H9 (cell line): ENCODE data around the gene GARNL3. TPM values are rescaled to one million over a fixed set of nuclear protein-coding genes. Genes with fewer than 3 reads are reported as not detected.

Experiments used
- DNase-seq: peaks from one replicate; pipeline ENCODE4 v3.0.0-alpha.2; 2017
- H2AFZ ChIP-seq: one replicate; pipeline ENCODE4 v1.6.1; 2013; ENCODE audit warnings: mild to moderate bottlenecking, low read length, control low read depth, moderate library complexity
- H2AK5ac ChIP-seq: 2 replicates; pipeline ENCODE4 v1.6.1; 2013; ENCODE audit warnings: low read length, control low read depth, mixed read lengths; ENCODE audit not compliant: insufficient read length
- H2BK120ac ChIP-seq: one replicate; pipeline ENCODE4 v1.6.1; 2013; ENCODE audit warnings: low read depth, mild to moderate bottlenecking, low read length, control low read depth, inconsistent platforms; ENCODE audit not compliant: poor library complexity, severe bottlenecking
- H2BK12ac ChIP-seq: 2 replicates; pipeline ENCODE4 v1.6.1; 2013; ENCODE audit warnings: low read length, control low read depth, mixed read lengths, low read depth; ENCODE audit not compliant: insufficient read length
- H2BK15ac ChIP-seq: 2 replicates; pipeline ENCODE4 v1.6.1; 2013; ENCODE audit warnings: low read depth, low read length, control low read depth
- H2BK20ac ChIP-seq: one replicate; pipeline ENCODE4 v1.6.1; 2013; ENCODE audit warnings: low read depth, mild to moderate bottlenecking, low read length, control low read depth, inconsistent platforms; ENCODE audit not compliant: poor library complexity, severe bottlenecking
- H2BK5ac ChIP-seq: 2 replicates; pipeline ENCODE4 v1.6.1; 2013; ENCODE audit warnings: low read length, control low read depth, mixed read lengths; ENCODE audit not compliant: insufficient read length
- H3K14ac ChIP-seq: 2 replicates; pipeline ENCODE4 v1.6.1; 2013; ENCODE audit warnings: low read length, control low read depth; ENCODE audit not compliant: insufficient read depth
- H3K18ac ChIP-seq: 2 replicates; pipeline ENCODE4 v1.6.1; 2013; ENCODE audit warnings: low read depth, mild to moderate bottlenecking, mixed read lengths, low read length, control low read depth; ENCODE audit not compliant: insufficient read length
- H3K23ac ChIP-seq: 2 replicates; pipeline ENCODE4 v1.6.1; 2013; ENCODE audit warnings: low read length, control low read depth, mixed read lengths, low read depth; ENCODE audit not compliant: insufficient read length
- H3K23me2 ChIP-seq: 2 replicates; pipeline ENCODE4 v1.6.1; 2013; ENCODE audit warnings: low read depth, mild to moderate bottlenecking, mixed read lengths, low read length, control low read depth; ENCODE audit not compliant: insufficient read length, poor library complexity, severe bottlenecking
- H3K27ac ChIP-seq: 2 replicates; pipeline ENCODE4 v1.5.1; 2013; ENCODE audit warnings: low read length, control low read depth, mixed read lengths, low read depth; ENCODE audit not compliant: insufficient read length
- H3K27me3 ChIP-seq: 2 replicates; pipeline ENCODE4 v1.6.1; 2013; ENCODE audit warnings: low read length, control low read depth, inconsistent platforms; ENCODE audit not compliant: insufficient read depth
- H3K4ac ChIP-seq: 2 replicates; pipeline ENCODE4 v1.6.1; 2013; ENCODE audit warnings: low read depth, mild to moderate bottlenecking, control low read depth, inconsistent platforms, low read length, moderate library complexity
- H3K4me1 ChIP-seq: 2 replicates; pipeline ENCODE4 v1.6.1; 2013; ENCODE audit warnings: low read length, control low read depth, inconsistent platforms; ENCODE audit not compliant: insufficient read depth
- H3K4me2 ChIP-seq: 2 replicates; pipeline ENCODE4 v1.6.1; 2013; ENCODE audit warnings: low read length, control low read depth, mixed read lengths; ENCODE audit not compliant: insufficient read length, insufficient read depth
- H3K56ac ChIP-seq: 2 replicates; pipeline ENCODE4 v1.6.1; 2013; ENCODE audit warnings: low read depth, mild to moderate bottlenecking, mixed read lengths, low read length, control low read depth; ENCODE audit not compliant: insufficient read length
- H3K79me1 ChIP-seq: 2 replicates; pipeline ENCODE4 v1.6.1; 2013; ENCODE audit warnings: low read depth, mild to moderate bottlenecking, moderate library complexity, low read length, control low read depth, inconsistent platforms; ENCODE audit not compliant: insufficient read depth, poor library complexity, severe bottlenecking
- H3K79me2 ChIP-seq: 2 replicates; pipeline ENCODE4 v1.6.1; 2013; ENCODE audit warnings: low read length, control low read depth, inconsistent platforms; ENCODE audit not compliant: insufficient read depth
- H3K9ac ChIP-seq: 2 replicates; pipeline ENCODE4 v1.6.1; 2013; ENCODE audit warnings: low read length, control low read depth, mixed read lengths; ENCODE audit not compliant: insufficient read length; ENCODE audit errors: extremely low read depth
- H3K9me3 ChIP-seq: one replicate; pipeline ENCODE4 v1.6.1; 2013; ENCODE audit warnings: low read depth, low read length, inconsistent platforms; ENCODE audit not compliant: control insufficient read depth
- H3T11ph ChIP-seq: one replicate; pipeline ENCODE4 v1.6.1; 2013; ENCODE audit warnings: mild to moderate bottlenecking, low read length, control low read depth, inconsistent platforms
- H4K20me1 ChIP-seq: one replicate; pipeline ENCODE4 v1.6.1; 2013; ENCODE audit not compliant: control insufficient read depth, insufficient read length, insufficient read depth
- H4K5ac ChIP-seq: 2 replicates; pipeline ENCODE4 v1.6.1; 2013; ENCODE audit warnings: low read depth, mild to moderate bottlenecking, mixed read lengths, low read length, control low read depth; ENCODE audit not compliant: insufficient read length
- H4K8ac ChIP-seq: replicated peaks from 2 replicates; pipeline ENCODE4 v1.6.1; 2013; ENCODE audit warnings: low read length, control low read depth, mixed read lengths, low read depth; ENCODE audit not compliant: insufficient read length
- H4K91ac ChIP-seq: 2 replicates; pipeline ENCODE4 v1.6.1; 2013; ENCODE audit warnings: low read depth, mild to moderate bottlenecking, moderate library complexity, mixed read lengths, low read length, control low read depth; ENCODE audit not compliant: insufficient read length
- H3K27ac Mint-ChIP-seq, 3 experiments: 2 replicates in 2 of 3; 3 replicates in 1 of 3; pipeline ENCODE4 v1.8.0; 2020 to 2021; ENCODE audit warnings: mixed read lengths in 3 of 3, mild to moderate bottlenecking in 1 of 3, moderate library complexity in 1 of 3
- H3K27me3 Mint-ChIP-seq: 2 replicates; pipeline ENCODE4 v1.8.0; 2021; ENCODE audit warnings: low read depth, mild to moderate bottlenecking, moderate library complexity, mixed read lengths
- H3K36me3 Mint-ChIP-seq, 3 experiments: 2 replicates in 2 of 3; 3 replicates in 1 of 3; pipeline ENCODE4 v1.8.0; 2020 to 2021; ENCODE audit warnings: low read depth in 3 of 3, mixed read lengths in 3 of 3; ENCODE audit not compliant: insufficient read depth in 1 of 3
- H3K4me1 Mint-ChIP-seq, 2 experiments: 2 replicates each; pipeline ENCODE4 v1.8.0; 2020; ENCODE audit warnings: mixed read lengths in 2 of 2
- H3K4me3 Mint-ChIP-seq, 2 experiments: 2 replicates in 1 of 2; 3 replicates in 1 of 2; pipeline ENCODE4 v1.8.0; 2020 to 2021; ENCODE audit warnings: mild to moderate bottlenecking in 2 of 2, mixed read lengths in 2 of 2, moderate library complexity in 1 of 2
- H3K9me3 Mint-ChIP-seq, 2 experiments: 2 replicates in 1 of 2; 3 replicates in 1 of 2; pipeline ENCODE4 v1.8.0; 2020; ENCODE audit warnings: mild to moderate bottlenecking in 2 of 2, mixed read lengths in 2 of 2, moderate library complexity in 1 of 2
- WGBS: extraction: QIAGEN DNeasy Blood & Tissue Kit; methylation state at CpG from one replicate; pipeline ENCODE4 v1.1.7; 2013; ENCODE audit warnings: missing lambda C conversion rate, low lambda C conversion rate, mixed read lengths; ENCODE audit not compliant: insufficient read length; ENCODE audit errors: extremely low coverage; 5-methylcytosine and 5-hydroxymethylcytosine counted together
- total RNA-seq: library from RNA; stranded (reverse); gene quantifications from 2 replicates; pipeline ENCODE4 v1.2.1, GENCODE V29; 2021
- TF ChIP-seq, protein P1 (sequence below): fragments of 200-600 bp; sonication (generic); conservative IDR thresholded peaks from 3 replicates; pipeline ENCODE4 v1.8.0; 2021; ENCODE audit warnings: antibody characterized with exemption, mild to moderate bottlenecking

GARNL3 gene
- total RNA-seq, 1 experiment from 2014 or later = 8.7 TPM

- H4K5ac ChIP-seq = no peak overlapping the region
- no peak overlapping the region for H3K4me2 ChIP-seq
- H2BK12ac ChIP-seq = no peak overlapping the region
- peaks cover 8% of the 10 kb centered on the region for H3K23me2 ChIP-seq
- no peak overlapping the region for H4K91ac ChIP-seq
- Mint-ChIP-seq H3K4me1 (peaks cover 25 to 32% of the 10 kb centered on the region in 2 experiments), H3K27ac (no peak overlapping the region), H3K27me3 (peaks cover 11% of the 10 kb centered on the region), H3K4me3 (no peak overlapping the region), H3K36me3 (no peaks in the 10 kb centered on the region), H3K9me3 (no peaks in the 10 kb centered on the region)
- no peak overlapping the region for H2BK15ac ChIP-seq
- H3K56ac ChIP-seq = no peak overlapping the region
- no peaks in the 10 kb centered on the region; the same call in 1 of the 2 replicates for H3K4me1 ChIP-seq
- H3K23ac ChIP-seq = no peak overlapping the region
- no peaks in the 10 kb centered on the region for H3K9me3 ChIP-seq
- H2BK5ac ChIP-seq = no peak overlapping the region
- H3K9ac ChIP-seq = no peak overlapping the region
- no peaks in the 10 kb centered on the region for H3K79me1 ChIP-seq
- H2BK20ac ChIP-seq = no peak overlapping the region
- no peaks in the 10 kb centered on the region for H4K20me1 ChIP-seq
- no peak overlapping the region for H3K4ac ChIP-seq
- no CpG with 5 or more reads among the region's 5 CpGs for WGBS
- H3K27me3 ChIP-seq = no peaks in the 10 kb centered on the region
- H3K27ac ChIP-seq = no peak overlapping the region
- no peak overlapping the region for H3K18ac ChIP-seq
- H3T11ph ChIP-seq = no peak overlapping the region
- TF ChIP-seq, protein P1, sequence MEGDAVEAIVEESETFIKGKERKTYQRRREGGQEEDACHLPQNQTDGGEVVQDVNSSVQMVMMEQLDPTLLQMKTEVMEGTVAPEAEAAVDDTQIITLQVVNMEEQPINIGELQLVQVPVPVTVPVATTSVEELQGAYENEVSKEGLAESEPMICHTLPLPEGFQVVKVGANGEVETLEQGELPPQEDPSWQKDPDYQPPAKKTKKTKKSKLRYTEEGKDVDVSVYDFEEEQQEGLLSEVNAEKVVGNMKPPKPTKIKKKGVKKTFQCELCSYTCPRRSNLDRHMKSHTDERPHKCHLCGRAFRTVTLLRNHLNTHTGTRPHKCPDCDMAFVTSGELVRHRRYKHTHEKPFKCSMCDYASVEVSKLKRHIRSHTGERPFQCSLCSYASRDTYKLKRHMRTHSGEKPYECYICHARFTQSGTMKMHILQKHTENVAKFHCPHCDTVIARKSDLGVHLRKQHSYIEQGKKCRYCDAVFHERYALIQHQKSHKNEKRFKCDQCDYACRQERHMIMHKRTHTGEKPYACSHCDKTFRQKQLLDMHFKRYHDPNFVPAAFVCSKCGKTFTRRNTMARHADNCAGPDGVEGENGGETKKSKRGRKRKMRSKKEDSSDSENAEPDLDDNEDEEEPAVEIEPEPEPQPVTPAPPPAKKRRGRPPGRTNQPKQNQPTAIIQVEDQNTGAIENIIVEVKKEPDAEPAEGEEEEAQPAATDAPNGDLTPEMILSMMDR = no peak
- H2AK5ac ChIP-seq = no peak overlapping the region
- H3K79me2 ChIP-seq = no peaks in the 10 kb centered on the region
- H3K14ac ChIP-seq = no peak overlapping the region
- no peak for DNase-seq
- no peak overlapping the region for H4K8ac ChIP-seq
- H2BK120ac ChIP-seq = no peak overlapping the region
- no peak overlapping the region for H2AFZ ChIP-seq
Observed at GRCh38 chr9:127392976-127393375, 128.4 kb downstream of the GARNL3 start.
